Right atrium auricular region (tissue), 2 donors: ENCODE measurements around the gene MAD1L1. TPM values are rescaled to one million over a fixed set of nuclear protein-coding genes. Genes with fewer than 3 reads are reported as not detected.

Experiments
- DNase-seq: peaks from one replicate; pipeline ENCODE4 v3.0.0-alpha.2; 2019; ENCODE audit warnings: low spot score
- H3K27ac ChIP-seq, 2 donors: fragments of 200-600 bp; sonication (generic); 1 replicate in 1 of 2; 2 replicates in 1 of 2; pipeline ENCODE4 v1.5.1; 2016 to 2019
- H3K27me3 ChIP-seq, 2 donors: fragments of 200-600 bp; sonication (generic); one replicate each; pipeline versions ENCODE4 v1.5.1 to v1.6.0; 2017 to 2019
- H3K36me3 ChIP-seq: fragments of 200-600 bp; sonication (generic); one replicate; pipeline ENCODE4 v1.5.1; 2016
- H3K4me1 ChIP-seq, 2 donors: fragments of 200-600 bp; sonication (generic); one replicate each; pipeline versions ENCODE4 v1.5.1 to v1.6.0; 2017 to 2019
- H3K4me3 ChIP-seq, 2 donors: fragments of 200-600 bp; sonication (generic); 1 replicate in 1 of 2; 2 replicates in 1 of 2; pipeline ENCODE4 v1.5.1; 2017 to 2019; ENCODE audit warnings: mild to moderate bottlenecking in 1 of 2, moderate library complexity in 1 of 2
- H3K9me3 ChIP-seq, 2 donors: fragments of 200-600 bp; sonication (generic); one replicate each; pipeline ENCODE4 v1.5.1; 2019
- CTCF ChIP-seq, 2 donors: fragments of 200-600 bp; sonication (generic); IDR thresholded peaks; one replicate each; pipeline ENCODE4 v1.5.1; 2019; ENCODE audit warnings: antibody characterized with exemption in 2 of 2
- total RNA-seq, 2 donors: library from RNA; depleted of rRNA; stranded (reverse); fragments of >200 nt; gene quantifications; one replicate each; pipeline ENCODE4 v1.1.0, GENCODE V29; 2016

Gene MAD1L1
- total RNA-seq, 2 donors from 2014 or later, result 13.3 to 31.9 TPM

GRCh38 chr7:2008101-2008935, 224.4 kb downstream of the MAD1L1 start:
- Histone ChIP-seq H3K36me3 (no peaks in the 10 kb centered on the region), H3K9me3 (no peaks in the 10 kb centered on the region), H3K27me3 (no peaks in the 10 kb centered on the region), H3K4me3 (no peak overlapping the region), H3K27ac (peak overlapping the region; percentile 89 to 98), H3K4me1 (peaks cover 0 to 62% of the 10 kb centered on the region in 2 donors)
- TF ChIP-seq CTCF (IDR thresholded peaks at IDR 0.05), result no peak
- no peak for DNase-seq

GRCh38 chr7:2007551-2007950, 225.2 kb downstream of the MAD1L1 start:
- H3K27me3 ChIP-seq, result no peaks in the 10 kb centered on the region
- H3K9me3 ChIP-seq, result no peaks in the 10 kb centered on the region
- peaks cover 0 to 54% of the 10 kb centered on the region in 2 donors for H3K4me1 ChIP-seq
- no peak for DNase-seq
- no peak overlapping the region for H3K4me3 ChIP-seq
- H3K27ac ChIP-seq, result peak overlapping the region; percentile 89 to 98
- TF ChIP-seq CTCF (IDR thresholded peaks at IDR 0.05), result no peak
- no peaks in the 10 kb centered on the region for H3K36me3 ChIP-seq

GRCh38 chr7:2006921-2007381, 225.8 kb downstream of the MAD1L1 start:
- TF ChIP-seq CTCF (IDR thresholded peaks at IDR 0.05), result no peak
- Histone ChIP-seq H3K9me3 (no peaks in the 10 kb centered on the region), H3K27ac (peak overlapping the region; percentile 89 to 98), H3K27me3 (no peaks in the 10 kb centered on the region), H3K4me3 (no peak overlapping the region), H3K4me1 (peaks cover 0 to 48% of the 10 kb centered on the region in 2 donors), H3K36me3 (no peaks in the 10 kb centered on the region)
- no peak for DNase-seq

GRCh38 chr7:2006231-2006771, 226.4 kb downstream of the MAD1L1 start:
- Histone ChIP-seq H3K4me1 (peaks cover 0 to 42% of the 10 kb centered on the region in 2 donors), H3K27me3 (no peaks in the 10 kb centered on the region), H3K4me3 (no peak overlapping the region), H3K9me3 (no peaks in the 10 kb centered on the region), H3K36me3 (no peaks in the 10 kb centered on the region), H3K27ac (peak overlapping the region; percentile 89 to 98)
- no peak for TF ChIP-seq CTCF (IDR thresholded peaks at IDR 0.05)
- DNase-seq, result no peak

GRCh38 chr7:2005786-2006185, 227.0 kb downstream of the MAD1L1 start:
- Histone ChIP-seq H3K36me3 (no peaks in the 10 kb centered on the region), H3K4me1 (peaks cover 0 to 37% of the 10 kb centered on the region in 2 donors), H3K9me3 (no peaks in the 10 kb centered on the region), H3K27ac (peak overlapping the region; percentile 89 to 98), H3K4me3 (no peak overlapping the region), H3K27me3 (no peaks in the 10 kb centered on the region)
- TF ChIP-seq CTCF (IDR thresholded peaks at IDR 0.05), result no peak
- DNase-seq, result no peak
